Tibial nerve (tissue), 4 donors: ENCODE results near the gene CREBL2. TPM values are rescaled to one million over a fixed set of nuclear protein-coding genes. Genes with fewer than 3 reads are reported as not detected.
"Not testable (repeated sequence)": the region's sequence is repeated elsewhere in the genome, so short reads cannot be mapped to it uniquely, and the experiment has no call there.

Experiments
- DNase-seq, 2 donors: peaks; one replicate each; pipeline ENCODE4 v3.0.0-alpha.2; 2019; ENCODE audit warnings: low spot score in 2 of 2
- H3K27ac ChIP-seq, 4 donors: fragments of 200-600 bp; sonication (generic) in 3 of 4; one replicate each; pipeline ENCODE4 v1.5.1; 2017 to 2019; ENCODE audit warnings: mild to moderate bottlenecking in 1 of 4
- H3K27me3 ChIP-seq, 2 donors: fragments of 200-600 bp; sonication (generic) in 1 of 2; one replicate each; pipeline versions ENCODE4 v1.5.1 to v1.6.0; 2017 to 2019
- H3K36me3 ChIP-seq, 3 donors: fragments of 200-600 bp; sonication (generic); one replicate each; pipeline ENCODE4 v1.5.1; 2018 to 2019
- H3K4me1 ChIP-seq, 4 donors: fragments of 200-600 bp; sonication (generic) in 3 of 4; one replicate each; pipeline ENCODE4 v1.5.1; 2017 to 2019
- H3K4me3 ChIP-seq, 4 donors: fragments of 200-600 bp; sonication (generic) in 3 of 4; one replicate each; pipeline ENCODE4 v1.5.1; 2017 to 2019; ENCODE audit warnings: mild to moderate bottlenecking in 1 of 4, moderate library complexity in 1 of 4
- H3K9me3 ChIP-seq, 4 donors: fragments of 200-600 bp; sonication (generic) in 3 of 4; one replicate each; pipeline ENCODE4 v1.5.1; 2017 to 2019
- EP300 ChIP-seq, 2 donors: sonication (generic); formaldehyde crosslinking; IDR thresholded peaks; one replicate each; pipeline ENCODE4 v1.6.1; 2017; ENCODE audit warnings: antibody characterized with exemption in 2 of 2, mild to moderate bottlenecking in 1 of 2
- POLR2A ChIP-seq, 2 donors: fragments of 450-650 bp; IDR thresholded peaks; one replicate each; pipeline ENCODE4 v1.6.1; 2017; ENCODE audit warnings: antibody characterized with exemption in 2 of 2, mild to moderate bottlenecking in 2 of 2, moderate library complexity in 2 of 2
- WGBS, 2 donors: methylation state at CpG; one replicate each; pipeline ENCODE4 v1.1.5; 2018; 5-methylcytosine and 5-hydroxymethylcytosine counted together
- total RNA-seq, 4 donors: library from RNA; depleted of rRNA; stranded (reverse); fragments of >200 nt; gene quantifications; one replicate each; pipeline ENCODE4 v1.1.0, GENCODE V29; 2016
- TF ChIP-seq, protein P1 (sequence below), 5 experiments: fragments of 200-600 bp in 3 of 5; fragments of 450-650 bp in 2 of 5; sonication (generic) in 3 of 5; IDR thresholded peaks; one replicate each; pipeline ENCODE4 v1.5.1; 2016 to 2019; ENCODE audit warnings: antibody characterized with exemption in 5 of 5, mild to moderate bottlenecking in 3 of 5, moderate library complexity in 2 of 5

Gene CREBL2
- total RNA-seq, 4 donors from 2014 or later = 39.9 to 74.7 (median 52.9) TPM

GRCh38 chr12:12590961-12591360 is 20.7 kb upstream of the CREBL2 start:
- no peak overlapping the region for H3K27ac ChIP-seq
- no peaks in the 10 kb centered on the region for H3K27me3 ChIP-seq
- H3K4me3 ChIP-seq = no peak overlapping the region
- no peaks in the 10 kb centered on the region for H3K9me3 ChIP-seq
- no peaks in the 10 kb centered on the region for H3K36me3 ChIP-seq
- TF ChIP-seq POLR2A (IDR thresholded peaks at IDR 0.05) = no peak
- H3K4me1 ChIP-seq = no peaks in the 10 kb centered on the region
- no peak for DNase-seq
- 94 to 96% methylated on average over 6 of the region's 6 CpGs for WGBS, 2 donors

- no peak for DNase-seq
- H3K4me3 ChIP-seq = no peak overlapping the region
- H3K9me3 ChIP-seq = no peaks in the 10 kb centered on the region
- H3K27ac ChIP-seq = no peak overlapping the region
- no peaks in the 10 kb centered on the region for H3K27me3 ChIP-seq
- H3K36me3 ChIP-seq = no peaks in the 10 kb centered on the region
- TF ChIP-seq, protein P1, sequence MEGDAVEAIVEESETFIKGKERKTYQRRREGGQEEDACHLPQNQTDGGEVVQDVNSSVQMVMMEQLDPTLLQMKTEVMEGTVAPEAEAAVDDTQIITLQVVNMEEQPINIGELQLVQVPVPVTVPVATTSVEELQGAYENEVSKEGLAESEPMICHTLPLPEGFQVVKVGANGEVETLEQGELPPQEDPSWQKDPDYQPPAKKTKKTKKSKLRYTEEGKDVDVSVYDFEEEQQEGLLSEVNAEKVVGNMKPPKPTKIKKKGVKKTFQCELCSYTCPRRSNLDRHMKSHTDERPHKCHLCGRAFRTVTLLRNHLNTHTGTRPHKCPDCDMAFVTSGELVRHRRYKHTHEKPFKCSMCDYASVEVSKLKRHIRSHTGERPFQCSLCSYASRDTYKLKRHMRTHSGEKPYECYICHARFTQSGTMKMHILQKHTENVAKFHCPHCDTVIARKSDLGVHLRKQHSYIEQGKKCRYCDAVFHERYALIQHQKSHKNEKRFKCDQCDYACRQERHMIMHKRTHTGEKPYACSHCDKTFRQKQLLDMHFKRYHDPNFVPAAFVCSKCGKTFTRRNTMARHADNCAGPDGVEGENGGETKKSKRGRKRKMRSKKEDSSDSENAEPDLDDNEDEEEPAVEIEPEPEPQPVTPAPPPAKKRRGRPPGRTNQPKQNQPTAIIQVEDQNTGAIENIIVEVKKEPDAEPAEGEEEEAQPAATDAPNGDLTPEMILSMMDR (IDR thresholded peaks at IDR 0.05) = no peak
- TF ChIP-seq EP300 (IDR thresholded peaks at IDR 0.05) (no peak), POLR2A (IDR thresholded peaks at IDR 0.05) (no peak)
- WGBS, 2 donors = 87 to 89% methylated on average over 3 of the region's 3 CpGs
- no peaks in the 10 kb centered on the region for H3K4me1 ChIP-seq
These were observed 18.7 kb upstream of the CREBL2 start for GRCh38 chr12:12592930-12593329.

- not testable (repeated sequence) for DNase-seq, H3K36me3 ChIP-seq, H3K4me3 ChIP-seq, H3K27me3 ChIP-seq, H3K4me1 ChIP-seq, H3K27ac ChIP-seq, H3K9me3 ChIP-seq
- WGBS, 2 donors = 86 to 93% methylated on average over 2 of the region's 2 CpGs
These were observed 15.7 kb upstream of the CREBL2 start for GRCh38 chr12:12595929-12596328.

DNA sequence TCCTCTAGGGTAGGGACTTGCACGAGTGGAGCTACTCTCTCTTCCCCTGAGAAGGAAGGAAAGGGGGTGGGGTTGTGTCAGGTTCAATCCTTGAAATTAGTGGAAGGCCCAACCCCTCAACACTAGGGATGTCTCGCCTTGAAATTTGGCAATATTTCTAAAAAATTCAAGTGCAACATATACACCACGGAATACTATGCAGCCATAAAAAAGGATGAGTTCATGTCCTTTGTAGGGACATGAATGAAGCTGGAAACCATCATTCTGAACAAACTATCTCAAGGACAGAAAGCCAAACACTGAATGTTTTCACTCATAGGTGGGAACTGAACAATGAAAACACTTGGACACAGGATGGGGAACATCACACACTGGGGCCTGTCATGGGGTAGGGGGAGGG is 15.1 kb upstream of the CREBL2 start:
- H3K27ac ChIP-seq, H3K27me3 ChIP-seq, H3K36me3 ChIP-seq, H3K9me3 ChIP-seq, H3K4me3 ChIP-seq, H3K4me1 ChIP-seq, DNase-seq: not testable (repeated sequence)
- WGBS, 2 donors = 78 to 84% methylated on average over 3 of the region's 3 CpGs

DNA sequence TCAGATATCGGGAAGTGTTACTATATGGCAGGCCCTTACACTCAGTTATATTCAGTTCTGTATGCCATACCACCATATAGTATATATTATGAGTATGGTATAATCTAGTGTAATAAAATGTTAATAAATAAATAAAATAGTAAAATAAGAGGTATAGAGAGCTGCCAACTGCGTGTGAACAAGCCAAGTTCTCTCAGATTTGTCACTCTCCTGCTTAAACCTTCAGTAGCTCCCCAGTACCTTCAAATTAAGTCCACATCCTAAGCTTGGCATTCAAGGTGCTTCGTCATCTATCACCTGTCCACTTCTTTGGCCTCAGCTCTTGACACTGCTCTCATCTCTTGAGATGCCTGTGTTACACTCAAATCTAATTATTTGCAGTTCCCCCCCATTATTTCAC is 12.8 kb upstream of the CREBL2 start:
- H3K27me3 ChIP-seq = no peaks in the 10 kb centered on the region
- TF ChIP-seq, protein P1 (IDR thresholded peaks at IDR 0.05) = no peak
- no peaks in the 10 kb centered on the region for H3K36me3 ChIP-seq
- no peak for DNase-seq
- H3K4me3 ChIP-seq = no peak overlapping the region
- 90 to 91% methylated on average over 3 of the region's 3 CpGs for WGBS, 2 donors
- no peaks in the 10 kb centered on the region for H3K4me1 ChIP-seq
- H3K27ac ChIP-seq = no peak overlapping the region
- H3K9me3 ChIP-seq = no peaks in the 10 kb centered on the region

DNA sequence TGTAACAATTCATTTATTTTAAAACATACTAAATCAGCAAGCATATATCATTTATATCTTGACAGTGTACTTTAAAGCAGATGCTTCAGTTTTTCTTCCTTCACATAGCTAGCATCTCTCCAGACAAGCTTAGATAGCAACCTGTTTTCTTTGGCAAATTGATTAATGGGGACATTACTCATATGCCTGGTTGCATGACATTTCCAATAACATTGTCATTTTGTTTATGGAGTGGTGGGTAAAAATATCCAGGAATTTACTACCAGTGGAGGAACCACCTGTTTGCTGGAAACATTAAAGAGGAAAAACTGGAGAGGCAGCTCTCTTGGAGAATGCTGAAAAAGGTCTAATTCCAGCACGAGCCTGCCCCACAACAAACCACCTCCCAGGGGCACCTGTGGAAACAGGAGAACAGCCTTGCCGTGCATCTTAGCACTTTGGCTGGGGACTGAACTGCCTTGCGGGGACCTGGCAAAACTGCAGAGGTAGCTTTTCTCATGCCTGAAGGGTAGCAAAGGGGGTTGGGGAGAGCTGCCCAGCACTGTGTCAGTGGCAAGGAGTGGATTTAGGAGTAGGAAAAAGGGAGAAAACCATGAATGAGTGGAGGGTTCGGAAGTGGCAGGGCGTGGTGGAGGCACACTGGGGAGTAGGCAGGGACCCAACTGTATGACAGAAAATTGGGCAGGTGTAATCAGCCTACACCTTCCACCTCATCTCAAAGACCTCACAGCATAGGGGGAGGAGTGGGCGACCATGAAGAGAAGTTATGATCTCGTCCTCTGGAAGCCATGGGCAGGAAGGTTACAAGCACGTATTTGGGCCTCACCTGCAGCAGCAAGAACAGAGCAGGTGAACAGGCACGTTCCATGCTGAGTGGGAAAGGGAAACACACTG is 11.7 kb upstream of the CREBL2 start:
- 73 to 76% methylated on average over 9 of the region's 9 CpGs for WGBS, 2 donors
- TF ChIP-seq POLR2A (IDR thresholded peaks at IDR 0.05) (no peak), EP300 (IDR thresholded peaks at IDR 0.05) (no peak)
- TF ChIP-seq, protein P1 (IDR thresholded peaks at IDR 0.05) = no peak

More for the DNA sequence above, 11.7 kb upstream of the CREBL2 start:
- no peak overlapping the region for H3K4me3 ChIP-seq
- no peak overlapping the region for H3K27ac ChIP-seq
- H3K4me1 ChIP-seq = no peaks in the 10 kb centered on the region
- H3K36me3 ChIP-seq = no peaks in the 10 kb centered on the region
- H3K9me3 ChIP-seq = no peaks in the 10 kb centered on the region
- no peak for DNase-seq
- H3K27me3 ChIP-seq = no peaks in the 10 kb centered on the region
